NK-92 (cell line): ENCODE measurements around the gene TKFC.
A peak's percentile ranks its signal among the peaks of the same experiment; 100 is the strongest.

Experiments
- DNase-seq: peaks from one replicate; lab custom pipeline; 2025; ENCODE audit not compliant: unreplicated experiment; lab: John Stamatoyannopoulos, UW

The TKFC gene, protein sequence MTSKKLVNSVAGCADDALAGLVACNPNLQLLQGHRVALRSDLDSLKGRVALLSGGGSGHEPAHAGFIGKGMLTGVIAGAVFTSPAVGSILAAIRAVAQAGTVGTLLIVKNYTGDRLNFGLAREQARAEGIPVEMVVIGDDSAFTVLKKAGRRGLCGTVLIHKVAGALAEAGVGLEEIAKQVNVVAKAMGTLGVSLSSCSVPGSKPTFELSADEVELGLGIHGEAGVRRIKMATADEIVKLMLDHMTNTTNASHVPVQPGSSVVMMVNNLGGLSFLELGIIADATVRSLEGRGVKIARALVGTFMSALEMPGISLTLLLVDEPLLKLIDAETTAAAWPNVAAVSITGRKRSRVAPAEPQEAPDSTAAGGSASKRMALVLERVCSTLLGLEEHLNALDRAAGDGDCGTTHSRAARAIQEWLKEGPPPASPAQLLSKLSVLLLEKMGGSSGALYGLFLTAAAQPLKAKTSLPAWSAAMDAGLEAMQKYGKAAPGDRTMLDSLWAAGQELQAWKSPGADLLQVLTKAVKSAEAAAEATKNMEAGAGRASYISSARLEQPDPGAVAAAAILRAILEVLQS

DNA sequence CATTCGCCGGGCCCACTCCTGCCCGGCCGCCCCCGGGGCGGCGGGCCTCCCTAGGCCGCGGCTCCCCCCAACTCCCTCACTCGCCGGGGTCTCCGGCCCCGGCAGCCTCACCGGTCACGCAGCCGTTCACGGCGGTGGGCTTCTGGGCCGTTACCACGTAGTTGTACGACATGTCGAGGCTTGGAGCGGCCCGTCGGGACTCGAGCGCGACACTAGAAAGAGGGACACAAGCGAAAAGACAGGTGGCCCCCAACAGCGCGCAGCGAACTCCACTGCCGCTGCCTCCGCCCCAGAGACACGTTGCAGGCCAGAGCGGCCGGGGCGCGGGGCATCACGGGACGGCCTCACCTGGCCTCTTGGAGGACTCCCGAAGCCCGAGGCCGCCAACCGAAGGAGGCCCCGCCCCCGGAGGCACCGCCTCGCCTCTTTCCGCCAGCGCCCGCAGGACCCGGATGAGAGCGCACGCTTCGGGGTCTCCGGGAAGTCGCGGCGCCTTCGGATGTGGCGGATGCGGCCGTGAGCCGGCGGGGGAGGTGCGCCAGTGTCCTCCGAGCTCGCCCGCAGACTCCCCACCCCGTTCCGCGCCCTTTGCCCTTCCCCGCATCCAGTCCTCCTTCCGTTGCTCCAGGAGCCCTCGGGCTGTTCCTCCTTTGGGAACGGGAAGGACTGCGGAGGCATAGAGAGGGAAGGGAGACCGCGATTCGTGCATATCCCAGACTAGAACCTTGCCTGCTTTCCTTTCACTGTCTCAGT, at the start of gene TKFC, which contains the start of gene DDB1:
TKFC (plus strand) TSS at position 432 of the 753 bp plus-strand sequence. CDS start 1,501 bp downstream, outside the sequence.
DDB1 (minus strand) TSS at position 309 of the 753 bp plus-strand sequence; CDS start at position 172, 137 bp downstream.
- DNase-seq, result peak; percentile 77

DNA sequence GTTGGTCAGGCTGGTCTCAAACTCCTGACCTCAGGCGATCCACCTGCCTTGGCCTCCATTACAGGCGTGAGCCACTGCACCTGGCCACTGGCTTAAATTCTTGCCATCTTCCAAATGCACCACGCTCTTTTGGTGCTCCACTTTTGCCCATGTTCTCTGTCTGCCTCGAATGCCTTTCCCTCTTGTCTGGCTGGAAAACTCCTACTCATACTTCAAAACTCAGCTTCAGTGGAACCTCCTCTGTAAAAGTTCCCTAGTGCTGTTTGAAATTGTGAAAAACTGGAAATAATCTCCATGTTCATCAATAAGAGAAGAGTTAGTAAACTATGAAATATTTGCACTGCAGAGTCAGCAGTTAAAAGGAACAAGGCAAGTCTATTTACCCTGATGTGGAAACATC, 49.4 kb upstream of the TKFC start:
- DNase-seq, result no peak

DNA sequence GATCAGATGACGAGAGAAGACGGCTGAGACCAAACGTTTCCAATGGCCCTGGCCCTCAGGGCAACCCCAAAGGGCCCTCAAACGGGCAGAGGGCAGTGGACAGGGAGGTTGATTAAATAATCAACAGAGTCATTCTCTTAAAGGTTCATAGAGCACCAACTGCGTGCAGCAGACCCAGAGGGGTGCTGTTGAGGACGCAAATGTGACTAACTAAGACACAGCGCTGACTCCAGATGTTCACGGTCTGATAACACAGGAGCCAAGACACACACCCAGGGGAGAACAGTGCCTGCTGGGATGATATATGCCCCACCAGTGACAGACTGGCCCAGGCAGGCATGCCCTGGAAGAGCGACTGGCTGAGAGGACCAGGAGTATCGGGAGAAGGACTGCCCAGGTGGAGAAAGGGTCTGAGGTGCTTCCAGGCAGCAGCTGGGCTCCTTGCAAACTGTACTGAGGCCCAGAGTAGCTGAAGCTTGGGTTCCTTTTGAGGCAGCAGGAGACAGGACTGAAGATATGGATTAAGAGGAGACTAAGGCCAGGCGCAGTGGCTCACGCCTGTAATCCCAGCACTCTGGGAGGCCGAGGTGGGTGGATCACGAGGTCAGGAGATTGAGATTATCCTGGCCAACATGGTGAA, 45.6 kb upstream of the TKFC start:
- no peak for DNase-seq

DNA sequence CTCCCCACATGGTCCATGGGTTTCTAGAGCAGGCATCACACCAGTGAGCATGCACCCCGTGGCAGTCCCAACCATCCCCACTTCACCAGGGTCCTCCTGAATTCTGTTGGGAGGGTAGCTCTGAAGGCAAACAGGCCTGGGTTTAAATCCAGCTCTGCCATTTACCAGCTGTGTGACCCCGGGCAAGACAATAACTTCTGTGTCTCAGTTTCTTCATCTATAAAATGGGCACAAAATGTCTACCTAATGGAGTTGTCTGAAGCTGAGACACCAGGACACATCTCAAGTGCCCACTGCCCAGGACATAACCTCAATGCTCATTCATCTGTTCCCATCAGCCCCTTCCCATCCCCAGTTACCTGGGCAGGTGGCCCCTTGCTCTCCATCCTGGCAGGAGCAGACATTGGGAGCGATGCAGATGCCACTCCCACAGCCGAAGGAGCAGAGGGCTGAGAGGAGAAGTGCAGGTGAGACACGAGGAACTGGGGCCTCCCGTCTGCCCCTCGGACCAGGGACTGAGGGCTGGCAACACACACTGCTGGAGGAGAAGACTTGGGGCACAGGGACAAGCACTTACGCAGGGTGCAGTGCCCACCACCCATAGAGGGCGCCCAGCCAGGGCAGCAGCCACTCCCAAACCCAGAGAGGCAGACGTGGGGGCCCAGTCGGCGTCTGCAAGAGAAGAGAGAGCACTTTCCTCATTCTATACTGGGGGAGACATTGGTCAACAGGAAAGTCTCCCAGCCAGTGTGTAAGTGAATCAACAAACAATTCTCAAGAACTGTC, 41.9 kb upstream of the TKFC start:
- no peak for DNase-seq

DNA sequence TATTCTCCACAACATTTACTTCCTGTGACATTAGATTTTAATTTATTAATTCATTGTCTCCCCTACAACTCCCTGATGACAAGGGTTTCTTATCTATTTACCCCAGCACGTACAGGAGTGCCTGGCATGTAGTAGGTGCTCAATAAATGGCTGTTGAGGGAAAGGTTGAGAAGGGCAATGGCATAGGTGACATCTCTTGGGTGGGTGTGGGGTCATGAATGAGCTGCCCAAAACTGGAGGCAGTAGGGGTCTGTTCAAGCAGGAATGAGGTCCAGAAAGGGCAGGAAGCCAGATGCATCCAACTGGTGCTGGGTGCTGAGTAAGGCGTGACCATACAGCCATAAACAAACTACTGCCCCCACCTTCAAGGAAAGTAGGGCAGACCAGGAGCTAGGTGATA, 40.7 kb upstream of the TKFC start:
- DNase-seq, result no peak

DNA sequence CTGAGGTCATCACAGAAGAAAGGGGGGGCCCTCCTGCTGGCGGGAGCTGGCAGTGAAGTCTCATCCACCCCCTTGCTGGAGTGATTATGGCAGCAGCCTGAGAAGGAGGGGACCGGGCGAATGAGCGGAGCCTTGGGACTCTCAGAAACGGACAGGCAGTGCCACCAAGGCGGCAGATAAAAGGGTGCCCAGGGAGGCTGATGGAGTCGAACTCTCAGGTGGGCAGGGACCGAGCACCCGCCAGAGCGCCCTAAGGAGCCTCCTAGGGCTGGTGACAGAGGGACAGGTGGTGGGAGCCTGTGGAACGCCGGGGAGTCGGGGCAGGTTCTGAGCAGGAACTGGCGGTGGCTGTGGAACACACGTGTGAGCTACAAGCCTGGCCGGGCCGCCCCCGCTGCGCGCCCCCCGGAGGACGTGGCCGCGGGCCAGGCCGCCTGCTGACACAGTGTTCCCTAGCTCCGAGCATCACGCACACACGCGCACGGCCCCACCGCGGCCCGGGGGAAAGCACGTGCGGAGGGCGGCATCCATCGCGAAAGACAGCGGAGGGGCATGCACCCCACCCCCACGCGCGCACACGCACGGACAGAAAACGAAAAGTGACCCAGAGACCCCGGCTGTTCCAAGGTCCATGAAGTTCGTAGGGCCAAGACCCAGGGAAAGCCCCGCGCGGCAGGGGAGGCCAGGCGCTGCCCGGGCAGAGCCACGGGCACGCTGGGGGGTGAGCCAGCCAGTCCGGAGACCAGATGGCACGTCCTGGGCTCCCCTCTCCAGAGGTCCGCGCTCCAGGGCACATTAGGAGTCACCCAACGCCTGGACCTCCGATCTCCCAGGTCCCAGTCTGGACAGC, 38.9 kb upstream of the TKFC start:
- DNase-seq, result no peak

DNA sequence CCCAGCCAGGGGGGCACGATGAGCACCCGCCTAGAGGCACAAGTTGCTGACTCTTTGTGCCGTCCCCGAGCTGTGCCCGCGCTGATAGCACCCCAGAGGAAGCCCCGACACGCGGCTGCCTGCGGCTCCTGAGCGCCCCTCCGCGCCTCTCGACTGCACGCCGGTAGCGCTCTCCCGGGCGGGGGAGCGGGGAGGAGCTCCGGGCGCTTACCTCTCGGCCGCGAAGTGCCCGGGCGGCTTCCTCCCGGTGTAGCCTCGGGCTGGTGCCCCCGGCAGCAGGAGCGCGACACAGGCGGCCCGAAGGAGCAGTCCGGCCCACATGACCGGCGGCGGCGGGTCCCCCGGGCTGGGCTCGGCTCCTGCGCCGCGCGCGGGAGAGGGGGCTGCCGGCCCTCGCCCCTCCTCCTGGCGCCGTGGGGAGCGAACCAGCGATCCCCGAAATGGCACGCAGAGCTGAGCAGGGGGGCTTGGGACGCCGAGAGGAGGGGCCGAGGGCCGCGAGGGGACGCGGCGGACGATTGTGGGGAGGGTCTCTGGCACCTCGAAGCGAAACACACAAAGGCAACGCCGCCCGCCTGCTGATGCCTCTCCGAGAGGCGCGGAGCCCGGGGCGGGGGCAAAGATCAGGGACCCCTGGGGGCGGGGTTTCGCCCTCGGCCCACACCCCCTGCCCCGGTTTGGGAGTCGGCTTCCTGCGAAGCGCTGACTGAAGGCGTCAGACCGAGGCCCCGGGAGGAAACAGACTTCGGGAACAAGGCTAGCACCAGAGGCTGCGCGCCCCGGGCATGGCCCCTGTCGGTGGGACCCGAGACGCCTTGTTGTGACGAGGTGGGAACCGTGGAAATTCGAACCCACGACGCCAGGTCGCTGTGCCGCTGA, 38.1 kb upstream of the TKFC start, which contains the start of gene VWCE:
VWCE (minus strand) TSS at position 600 of the 879 bp plus-strand sequence; CDS start at position 321, 279 bp downstream.
- DNase-seq, result no peak

DNA sequence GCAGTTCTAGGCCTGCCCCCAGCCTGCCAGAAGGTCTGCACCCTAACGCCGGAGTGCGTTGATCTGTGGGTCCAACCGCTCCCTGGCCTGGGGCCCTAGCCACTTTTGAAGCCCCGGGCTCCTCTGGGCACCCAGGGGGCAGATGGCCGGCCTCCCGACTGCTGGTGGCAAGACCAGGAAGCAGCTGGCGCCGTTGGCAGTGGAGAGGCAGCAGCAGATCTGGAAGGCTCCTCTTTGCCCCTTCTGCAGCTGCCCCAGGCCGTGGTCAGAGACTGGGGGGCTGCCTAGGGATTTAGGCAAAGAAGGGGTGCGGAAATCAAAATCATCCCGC, 37.5 kb upstream of the TKFC start:
- no peak for DNase-seq

DNA sequence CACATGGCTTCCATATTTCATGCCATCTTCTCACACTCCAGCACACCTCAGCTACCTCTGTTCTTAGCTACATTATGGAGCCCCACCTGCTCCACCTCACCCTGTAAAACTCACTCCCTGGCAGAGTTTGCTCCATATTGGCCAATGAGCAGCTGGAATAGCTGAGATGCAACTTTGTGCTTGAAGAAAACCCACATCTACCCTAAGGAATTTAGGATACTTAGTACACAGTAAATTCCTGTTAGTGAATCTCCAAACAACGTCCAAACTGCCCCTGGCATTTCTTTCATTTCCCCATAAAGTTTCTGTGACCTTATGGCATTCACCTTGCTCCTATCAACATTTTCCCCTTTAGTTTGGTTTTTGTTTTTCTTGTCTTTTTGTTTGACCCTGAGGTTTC, 35.7 kb upstream of the TKFC start:
- DNase-seq, result no peak

DNA sequence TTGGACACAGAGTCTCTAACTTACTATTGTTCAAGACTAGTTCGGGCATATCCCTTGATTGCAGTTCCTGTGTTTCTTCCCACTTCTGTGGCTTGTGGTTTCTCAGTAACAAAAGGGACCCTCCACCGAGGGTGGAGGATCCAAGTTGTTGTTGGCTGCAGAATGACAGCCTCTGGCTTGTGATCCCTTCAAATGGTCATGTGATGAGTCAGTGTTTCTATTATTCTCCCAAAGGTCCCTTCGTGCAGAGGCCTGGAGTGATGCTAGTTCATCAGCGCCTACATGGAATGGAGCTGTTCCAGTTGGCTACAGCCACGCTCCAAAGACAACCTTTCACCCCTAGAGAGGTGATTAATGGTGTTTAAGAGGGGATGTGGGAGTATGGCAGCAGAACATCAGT, 35.3 kb upstream of the TKFC start:
- no peak for DNase-seq

DNA sequence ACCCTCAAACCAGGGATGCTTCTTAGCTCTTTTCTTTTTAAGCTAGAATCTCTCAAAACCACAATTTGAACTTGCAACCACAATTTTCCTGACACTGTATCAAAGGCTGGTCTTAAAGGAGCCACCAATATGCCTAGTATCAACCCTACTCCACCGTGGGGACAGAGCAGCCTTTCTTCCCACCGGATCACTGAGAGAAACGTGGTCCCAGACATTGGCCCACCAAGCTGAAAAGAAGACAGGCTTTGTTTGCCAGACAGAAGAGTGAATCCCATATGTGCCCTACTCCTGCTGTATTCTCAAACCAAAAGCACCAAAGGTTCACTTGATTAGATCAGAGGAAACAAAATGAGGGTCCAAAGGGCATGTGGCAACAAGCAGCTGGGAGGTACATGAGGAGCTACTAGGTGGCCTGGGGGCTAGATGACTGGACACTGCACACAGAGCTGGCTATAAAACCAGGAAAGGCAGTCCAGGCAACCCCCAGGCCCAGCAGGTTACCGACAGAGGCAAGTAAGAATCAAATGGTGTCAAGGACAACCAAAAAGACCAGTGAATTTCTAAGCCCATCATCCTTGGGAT, 34.3 kb upstream of the TKFC start:
- DNase-seq, result no peak

DNA sequence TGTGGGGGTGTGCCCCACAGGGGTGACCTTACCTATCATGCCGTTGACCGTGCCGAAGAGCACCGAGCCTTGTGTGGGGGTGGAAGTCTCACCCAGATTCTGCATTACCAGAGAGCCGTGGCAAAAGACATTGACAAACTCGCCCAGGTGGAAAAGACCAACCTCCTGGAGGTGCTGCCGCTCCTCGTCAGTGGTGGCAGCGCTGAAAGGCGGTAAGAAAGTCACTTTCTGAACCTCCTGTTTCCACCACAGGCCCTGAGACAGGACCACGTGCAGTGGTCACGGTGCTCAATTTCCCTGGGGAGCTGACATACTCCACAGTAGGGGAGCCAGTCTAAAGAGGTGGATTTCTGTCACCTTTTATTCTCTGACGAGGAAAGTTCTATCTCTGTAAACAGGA, 30.5 kb upstream of the TKFC start:
- DNase-seq, result no peak

DNA sequence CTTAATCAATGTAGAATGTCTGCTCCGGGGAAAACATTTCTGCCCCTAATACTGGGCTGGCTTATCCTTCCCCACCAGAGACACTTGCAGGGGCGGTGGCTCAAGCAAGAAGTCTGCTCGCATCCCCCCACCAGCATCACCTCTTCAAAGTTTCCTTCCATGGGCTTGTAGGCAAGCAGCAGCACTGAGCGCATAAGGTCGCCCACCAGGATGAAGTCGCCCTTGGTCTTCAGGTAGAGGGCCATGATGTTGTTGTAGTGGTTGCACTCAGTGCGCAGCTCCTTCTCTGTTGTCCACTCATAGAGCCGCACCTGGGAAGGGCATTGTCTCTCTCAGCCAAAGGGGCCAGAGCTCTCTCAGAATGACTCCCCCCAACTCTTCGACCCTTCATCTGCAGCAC, 29.3 kb upstream of the TKFC start:
- no peak for DNase-seq

DNA sequence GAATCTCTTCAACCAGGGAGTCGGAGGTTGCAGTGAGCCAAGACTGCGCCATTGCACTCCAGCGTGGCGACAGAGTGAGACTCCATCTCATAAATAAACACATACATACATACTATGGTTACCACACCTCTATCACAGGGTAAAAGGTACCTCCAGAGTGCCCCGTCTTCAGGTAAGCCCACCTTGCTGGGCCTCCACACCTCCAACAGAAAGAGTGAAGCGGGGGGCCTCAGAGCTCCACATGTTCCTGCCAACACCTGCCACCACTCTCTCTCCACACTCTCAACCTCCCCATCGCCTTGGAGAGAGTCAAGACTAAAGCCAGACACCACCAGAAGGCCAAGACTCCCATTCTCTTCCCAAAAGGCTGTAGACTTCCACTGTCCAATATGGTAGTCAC, 27.6 kb upstream of the TKFC start:
- no peak for DNase-seq

DNA sequence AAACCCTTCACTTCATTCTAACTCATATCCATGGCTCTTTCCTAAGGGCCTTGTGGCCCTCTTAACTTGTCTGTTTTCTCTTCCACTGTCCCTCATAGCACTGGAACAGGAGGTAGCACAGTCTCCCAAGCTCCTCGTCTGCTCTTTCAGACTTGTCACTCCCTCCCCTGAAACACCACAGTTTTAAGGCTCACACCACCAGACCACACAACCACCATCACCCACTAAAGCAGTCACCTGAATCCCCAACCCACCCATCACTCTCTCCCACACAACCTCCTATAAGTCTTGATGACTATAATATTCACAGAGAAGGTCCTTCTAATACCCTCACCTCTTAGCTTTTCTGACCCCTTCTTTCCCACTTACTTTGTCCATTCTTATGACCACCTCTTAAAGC, 26.8 kb upstream of the TKFC start:
- no peak for DNase-seq

DNA sequence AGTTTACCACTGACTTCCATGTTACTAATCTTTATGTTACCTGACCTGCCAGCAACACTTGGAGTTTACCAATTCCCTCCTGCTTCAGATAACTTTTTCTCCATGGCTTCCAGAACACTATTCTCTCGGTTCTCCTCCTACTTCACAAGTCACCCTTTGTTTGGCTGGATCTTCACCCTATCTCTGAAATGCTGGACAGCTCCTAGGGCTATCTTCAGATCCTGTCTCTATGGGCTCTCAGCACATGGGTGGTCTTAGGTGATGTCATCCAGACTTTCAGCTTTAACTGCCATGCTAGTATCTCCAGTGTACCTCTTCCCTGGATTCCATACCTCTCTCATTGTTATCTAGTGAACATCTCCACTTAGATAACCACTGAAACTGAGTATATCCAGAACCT, 25.7 kb upstream of the TKFC start:
- no peak for DNase-seq

DNA sequence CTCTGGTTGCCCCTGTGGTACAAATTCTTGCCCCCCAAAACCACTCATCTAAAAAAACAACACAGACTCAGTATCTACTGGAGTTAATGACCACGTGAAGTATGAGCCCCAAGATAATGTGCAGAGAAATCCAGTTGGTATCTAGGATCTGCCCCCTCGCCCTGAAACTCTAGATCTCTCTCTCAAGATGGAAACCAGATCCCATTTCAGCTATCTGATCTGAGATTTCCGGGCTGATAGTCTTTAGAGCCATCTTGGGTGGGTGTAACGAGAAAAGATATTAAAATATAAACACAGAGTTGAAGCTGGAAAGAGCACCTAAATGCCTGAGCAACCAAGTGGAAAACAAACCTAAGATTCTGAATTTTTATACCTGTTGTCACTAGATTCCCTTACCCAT, 23.9 kb upstream of the TKFC start:
- DNase-seq, result no peak

DNA sequence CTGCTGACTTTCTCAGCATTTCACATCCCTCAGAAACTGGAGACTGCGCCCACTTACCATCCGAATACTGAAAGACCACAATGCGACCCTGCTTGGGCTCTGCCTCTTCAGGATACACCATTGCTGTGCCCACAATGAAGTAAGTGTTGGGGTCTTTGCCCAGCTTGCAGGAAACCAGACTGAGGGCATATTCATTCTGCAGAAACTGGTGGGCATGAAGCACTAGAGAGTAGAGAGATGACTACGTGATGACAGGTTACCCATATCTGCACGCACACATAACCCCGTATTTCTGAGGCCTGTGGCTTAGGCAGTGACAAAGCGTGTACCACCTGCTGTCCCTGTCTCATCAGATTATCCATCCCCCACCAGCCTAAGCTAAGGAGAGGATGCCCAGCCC, 23.3 kb upstream of the TKFC start:
- no peak for DNase-seq
